T-helper 2 cell (primary cell): ENCODE data around the gene ERFL.

Experiments used
- DNase-seq, 5 experiments: peaks; one replicate each; pipeline versions ENCODE4 v3.0.0 to v3.0.0-alpha.2; 2012 to 2022

Gene ERFL

DNA sequence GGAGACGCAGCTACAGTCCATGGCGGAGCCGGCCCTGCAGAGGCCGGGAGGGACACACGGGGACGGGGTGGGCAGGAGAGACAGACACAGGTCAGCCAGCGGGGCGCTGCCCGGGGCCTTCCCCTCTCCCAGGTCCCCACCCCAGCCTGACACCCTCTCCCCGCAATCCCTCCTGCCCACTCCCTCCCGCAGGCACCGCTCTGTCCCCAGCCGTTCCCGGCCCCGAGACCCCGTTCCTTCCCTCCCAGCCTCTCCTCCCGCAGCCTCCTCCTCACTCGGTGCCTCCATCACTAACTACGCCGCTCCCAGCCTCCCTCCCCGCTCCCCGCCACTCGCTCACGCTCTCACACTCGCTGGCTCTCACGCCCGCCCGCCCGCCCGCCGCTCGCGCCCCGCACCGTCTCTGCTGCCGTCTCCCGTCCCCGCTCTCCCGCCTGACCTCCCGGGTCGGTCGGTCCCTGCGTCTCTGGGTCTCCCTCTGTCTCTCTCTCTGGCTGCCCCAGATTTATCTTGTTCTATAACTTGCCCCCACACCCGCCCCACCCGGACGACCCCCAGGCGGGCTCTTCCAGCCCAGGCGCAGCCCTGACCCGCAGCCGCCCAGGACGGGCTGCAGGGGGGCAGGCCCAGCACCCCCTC lies 15.2 kb downstream of the ERFL start:
- DNase-seq, result no peak

DNA sequence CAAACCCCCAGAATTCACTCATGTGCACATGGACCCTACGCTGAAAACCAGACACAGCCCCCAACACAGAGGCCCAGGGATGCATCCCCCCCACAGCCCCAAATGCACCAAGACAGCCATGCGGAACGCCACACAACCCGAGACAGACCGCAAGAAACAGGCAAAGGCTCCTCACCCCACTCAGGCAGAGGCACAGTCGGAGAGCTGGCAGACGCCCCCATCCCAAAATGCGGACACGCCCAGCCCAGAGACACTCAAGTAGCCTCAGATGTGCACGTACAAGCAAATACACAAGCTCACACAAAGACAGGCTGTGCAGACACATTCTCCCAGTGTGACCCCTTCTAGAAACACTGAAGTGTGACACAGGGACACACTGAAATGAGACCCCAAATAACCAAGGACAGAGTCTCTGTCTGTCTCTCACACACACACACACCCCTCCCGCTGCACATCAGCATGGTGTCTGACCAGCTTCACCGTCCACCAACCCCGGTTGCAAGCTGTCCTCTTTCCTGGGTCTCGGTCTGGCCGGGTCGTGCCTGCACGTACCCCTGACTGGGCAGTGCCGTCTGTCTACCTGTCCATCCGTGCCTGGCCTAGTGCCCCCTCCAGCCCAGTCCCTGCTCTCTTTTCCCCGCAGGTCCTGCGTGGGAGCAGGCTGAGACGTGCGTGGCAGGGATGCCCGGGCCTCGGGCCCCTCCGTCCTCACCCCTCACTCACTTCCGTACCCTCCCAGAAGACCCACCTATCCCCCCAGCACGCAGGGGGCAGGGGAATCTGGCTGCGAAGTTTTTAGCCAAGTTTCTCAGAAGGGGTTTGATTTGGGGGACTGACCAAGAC lies 16.1 kb downstream of the ERFL start:
- DNase-seq, result no peak

DNA sequence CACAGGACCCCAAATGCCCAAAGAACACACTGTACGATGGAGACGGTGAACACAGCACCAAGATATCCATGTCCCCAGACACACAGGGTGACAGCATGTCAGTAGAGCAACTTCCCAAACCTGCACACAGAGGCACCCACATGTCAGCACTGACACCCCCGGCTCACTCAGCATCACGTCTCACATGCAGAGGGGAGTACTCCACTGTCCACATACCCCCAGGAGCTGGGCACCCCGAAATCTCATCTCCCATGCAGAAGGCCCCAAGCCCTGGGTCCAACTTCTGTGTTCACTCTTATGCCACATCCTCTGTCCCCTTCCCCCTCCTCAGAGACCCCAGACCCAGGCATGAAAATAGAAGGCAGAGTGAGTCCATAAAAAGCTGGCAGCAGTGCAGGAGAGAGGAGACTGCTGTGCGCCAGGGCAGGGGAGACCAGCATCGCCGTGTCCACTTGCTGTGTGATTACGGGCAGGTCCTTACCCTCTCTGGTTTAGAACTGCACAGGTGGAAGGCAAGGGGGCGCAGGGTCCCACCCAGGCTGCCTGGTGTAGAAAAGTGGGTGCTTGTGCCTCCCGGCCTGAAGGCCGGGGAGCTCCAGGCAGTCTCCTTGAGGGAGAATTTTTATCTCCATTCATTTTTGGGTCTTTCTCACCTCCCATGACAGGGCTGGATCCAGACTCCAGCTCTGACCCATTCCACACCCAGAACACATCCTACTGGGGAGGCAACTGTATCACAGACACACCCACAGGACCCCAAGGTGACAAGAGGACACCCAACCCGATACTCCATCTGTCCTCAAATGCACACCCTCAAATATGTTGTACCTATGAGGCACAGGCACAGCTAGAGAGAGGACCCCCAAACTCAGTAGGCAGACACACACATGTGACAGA lies 17.0 kb downstream of the ERFL start:
- no peak for DNase-seq

DNA sequence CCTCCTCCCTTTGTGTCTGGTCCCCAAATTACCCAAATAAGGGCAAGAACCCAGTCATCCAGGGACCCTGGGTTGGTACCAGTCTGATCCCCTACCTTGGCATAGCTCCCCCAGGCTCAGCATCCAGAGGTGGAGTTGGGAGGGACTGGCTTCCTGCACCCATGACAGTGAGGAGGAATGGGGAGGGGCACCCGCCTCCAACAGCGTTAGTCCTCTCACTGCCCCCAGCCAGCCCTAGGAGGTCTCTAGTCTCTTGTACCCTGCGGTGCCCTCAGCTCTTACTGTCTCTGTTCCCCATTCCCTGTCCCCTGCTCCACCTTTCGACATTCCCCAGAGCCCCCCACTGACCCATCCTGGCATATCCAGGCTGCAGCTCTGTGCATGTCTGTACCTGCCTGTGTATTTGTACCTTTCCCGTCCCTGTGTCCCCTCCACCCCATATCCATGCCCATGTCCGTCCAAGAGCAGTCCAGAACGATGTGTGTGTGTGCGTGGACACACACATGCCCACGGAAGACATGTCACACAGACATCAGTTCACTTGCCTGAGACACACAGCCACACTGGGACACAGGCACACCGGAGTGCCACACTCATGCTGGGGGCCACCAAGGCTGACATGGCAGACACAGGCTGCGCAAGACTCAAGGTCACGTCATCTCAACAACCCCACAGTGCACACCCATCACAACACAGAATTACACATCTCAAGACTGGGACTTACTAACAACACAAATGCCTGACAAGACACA lies 17.8 kb downstream of the ERFL start:
- DNase-seq, result no peak

DNA sequence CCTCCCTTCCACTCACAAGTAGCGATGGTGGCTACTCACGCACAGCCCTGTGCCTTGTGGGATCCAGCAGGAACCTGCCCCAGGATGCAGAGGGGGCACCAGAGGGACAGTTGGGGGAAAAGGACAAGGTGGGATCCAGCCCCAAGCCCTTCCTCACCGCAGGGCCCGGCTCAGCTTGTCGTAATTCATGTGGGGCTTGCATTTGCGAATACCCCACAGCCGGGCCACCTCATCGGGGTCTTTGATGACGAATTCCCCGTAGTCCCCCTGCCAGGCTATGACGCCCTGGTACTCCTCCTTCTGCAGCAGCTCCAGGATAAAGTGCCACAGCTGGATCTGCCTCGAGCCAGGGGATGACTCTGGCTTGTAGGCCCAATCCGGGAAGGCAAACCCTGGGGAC lies 18.5 kb downstream of the ERFL start:
- DNase-seq, result no peak

DNA sequence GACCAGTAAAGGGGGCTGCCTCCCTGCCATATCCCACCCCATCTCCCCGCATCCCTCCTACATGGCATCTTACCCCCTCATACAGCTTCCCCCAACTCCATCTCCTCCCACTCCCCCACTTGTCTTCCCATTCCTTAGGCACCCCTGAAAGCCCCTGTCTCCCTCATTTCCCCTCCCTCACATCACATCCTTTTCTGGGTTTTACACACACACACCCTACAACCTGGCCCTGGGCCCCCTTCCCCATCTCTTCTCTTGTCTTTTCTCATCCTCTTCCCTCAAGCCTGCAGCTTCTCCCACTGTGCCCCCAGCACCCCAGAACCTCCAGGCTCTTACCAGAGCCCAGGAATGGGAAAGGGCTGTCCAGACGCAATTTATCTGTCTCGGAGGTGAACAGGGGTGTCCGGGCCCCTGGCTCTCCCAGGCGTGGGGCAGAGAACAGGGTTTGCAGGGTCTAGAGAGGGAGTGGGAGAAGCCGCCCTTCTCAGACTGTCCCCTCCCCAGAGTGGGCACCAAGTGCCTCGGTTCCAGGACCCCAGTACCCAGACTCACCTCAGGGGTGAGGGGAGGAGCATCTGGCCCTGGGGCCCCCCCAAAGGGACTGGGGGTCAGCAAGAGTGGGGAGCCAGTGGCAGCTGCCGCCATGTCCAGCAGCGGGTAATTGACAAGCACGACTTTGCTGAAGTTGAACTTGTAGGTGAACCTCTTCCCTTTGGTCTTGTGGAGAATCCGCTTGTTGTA lies 19.4 kb downstream of the ERFL start:
- no peak for DNase-seq

DNA sequence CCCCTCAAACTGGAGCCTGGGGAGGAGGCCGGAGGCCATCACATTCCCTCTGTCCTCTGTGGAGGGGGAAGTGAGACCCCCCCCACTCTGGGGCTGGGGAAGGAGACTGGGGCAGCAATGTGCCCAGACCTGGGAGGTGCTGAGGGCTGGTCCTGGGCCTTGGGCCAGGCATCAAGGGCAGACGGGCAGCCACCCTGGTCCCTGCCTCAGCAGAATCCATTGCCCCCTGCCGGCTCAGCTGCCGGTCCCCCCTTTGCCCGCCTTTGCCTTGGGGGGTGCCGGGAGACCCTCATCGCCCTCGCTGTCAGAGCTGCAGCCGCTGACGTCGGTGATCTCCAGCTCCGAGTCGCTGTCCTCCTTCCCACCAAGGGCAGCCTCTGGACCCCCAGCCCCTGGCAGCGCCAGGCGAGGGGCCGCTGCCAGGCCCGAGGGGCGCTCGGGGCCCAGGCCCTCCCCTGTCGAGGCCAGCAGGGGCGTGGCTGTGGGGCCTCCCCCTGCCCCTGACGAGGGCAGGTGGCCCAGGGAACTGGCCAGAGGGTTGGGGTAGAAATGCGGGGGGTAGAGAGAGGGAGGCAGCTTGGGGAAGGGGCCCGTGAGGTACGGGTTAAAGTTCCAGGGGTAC lies 20.1 kb downstream of the ERFL start:
- no peak for DNase-seq

DNA sequence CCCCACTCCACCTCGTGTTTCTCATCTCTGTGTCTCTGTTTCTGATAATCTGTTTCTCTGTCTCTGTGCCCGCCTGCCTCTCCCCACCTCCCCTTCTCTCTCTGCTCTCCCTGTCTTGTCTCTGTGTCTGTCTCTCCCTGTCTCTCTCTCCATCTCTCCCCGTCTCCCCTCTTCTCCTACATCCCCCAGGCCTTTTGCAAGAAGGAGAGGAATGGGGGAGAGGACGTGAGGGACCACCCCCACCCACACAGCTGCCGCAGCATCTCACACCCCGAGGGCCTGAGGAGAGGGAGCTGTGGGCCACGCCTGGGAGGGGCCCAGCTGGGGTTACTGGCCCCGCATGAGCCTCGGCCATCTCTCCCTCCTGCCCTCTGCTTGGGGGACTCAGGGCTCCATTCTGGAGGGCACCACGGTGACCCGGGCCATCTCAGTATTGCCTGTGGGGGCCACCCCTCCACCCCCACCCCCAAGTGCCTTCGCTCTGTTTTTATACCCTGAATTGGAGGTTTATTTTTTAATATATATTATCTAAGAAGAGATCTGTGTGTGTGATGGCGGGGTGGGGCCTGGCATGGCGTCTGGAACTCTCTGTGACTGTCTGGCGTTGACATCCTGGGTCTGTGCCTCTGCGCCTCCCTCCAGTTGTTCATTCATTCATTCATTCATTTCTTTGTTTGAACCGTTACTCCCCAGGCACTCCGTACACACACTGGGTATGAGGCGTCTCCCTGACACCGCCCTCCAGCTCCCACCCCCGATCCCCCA lies 21.2 kb downstream of the ERFL start:
- DNase-seq, result no peak

DNA sequence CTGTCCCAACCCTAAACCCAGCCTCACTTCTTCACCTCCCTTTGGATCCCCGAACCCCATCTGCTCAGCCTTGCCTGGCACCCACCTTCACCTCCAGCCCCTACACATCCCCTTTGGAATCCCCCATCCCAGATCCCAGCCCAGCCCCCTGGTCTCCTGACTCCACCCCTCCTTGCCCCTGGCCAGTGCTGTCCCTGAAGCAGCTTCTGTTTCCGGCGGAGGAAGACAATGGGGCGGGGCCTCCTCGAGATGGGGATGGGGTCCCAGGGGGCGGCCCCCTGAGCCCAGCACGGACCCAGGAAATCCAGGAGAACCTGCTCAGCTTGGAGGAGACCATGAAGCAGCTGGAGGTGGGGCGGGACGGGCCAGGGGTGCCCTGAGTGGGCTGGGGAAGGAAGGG lies 22.0 kb downstream of the ERFL start:
- DNase-seq, result no peak

DNA sequence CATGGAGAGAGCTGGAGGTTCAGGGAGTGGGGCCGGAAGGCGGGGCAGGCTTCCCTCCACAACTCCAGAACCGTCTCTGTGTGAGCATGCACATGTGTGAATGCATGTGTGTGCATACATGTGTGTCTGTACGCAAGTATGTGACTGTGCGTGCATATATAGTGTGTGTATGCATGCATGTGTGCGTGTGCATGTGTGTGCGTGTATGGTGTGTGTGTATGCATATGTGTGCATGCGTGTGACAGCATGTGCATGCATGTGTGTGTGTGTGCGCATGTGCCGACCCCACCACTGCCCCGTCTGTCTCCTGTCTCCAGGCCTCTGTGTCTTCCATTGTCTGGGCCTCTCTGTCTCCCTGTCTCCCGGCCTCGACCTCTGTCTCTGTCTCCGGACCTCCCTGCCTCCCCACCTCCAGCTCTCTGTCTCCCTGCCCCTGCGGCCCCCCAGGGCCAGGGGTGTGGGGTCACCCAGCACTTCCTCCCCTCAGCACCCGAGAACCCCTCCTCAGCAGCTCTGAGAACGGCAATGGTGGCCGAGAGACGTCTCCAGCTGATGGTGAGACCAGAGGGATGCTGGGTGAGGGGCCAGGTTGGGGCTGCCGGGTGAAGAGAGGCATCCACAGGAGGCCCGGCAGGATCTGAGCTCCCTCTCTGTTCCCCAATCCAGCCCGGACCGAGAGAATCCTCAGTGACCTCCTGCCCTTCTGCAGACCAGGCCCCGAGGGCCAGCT lies 22.8 kb downstream of the ERFL start:
- DNase-seq, result no peak

DNA sequence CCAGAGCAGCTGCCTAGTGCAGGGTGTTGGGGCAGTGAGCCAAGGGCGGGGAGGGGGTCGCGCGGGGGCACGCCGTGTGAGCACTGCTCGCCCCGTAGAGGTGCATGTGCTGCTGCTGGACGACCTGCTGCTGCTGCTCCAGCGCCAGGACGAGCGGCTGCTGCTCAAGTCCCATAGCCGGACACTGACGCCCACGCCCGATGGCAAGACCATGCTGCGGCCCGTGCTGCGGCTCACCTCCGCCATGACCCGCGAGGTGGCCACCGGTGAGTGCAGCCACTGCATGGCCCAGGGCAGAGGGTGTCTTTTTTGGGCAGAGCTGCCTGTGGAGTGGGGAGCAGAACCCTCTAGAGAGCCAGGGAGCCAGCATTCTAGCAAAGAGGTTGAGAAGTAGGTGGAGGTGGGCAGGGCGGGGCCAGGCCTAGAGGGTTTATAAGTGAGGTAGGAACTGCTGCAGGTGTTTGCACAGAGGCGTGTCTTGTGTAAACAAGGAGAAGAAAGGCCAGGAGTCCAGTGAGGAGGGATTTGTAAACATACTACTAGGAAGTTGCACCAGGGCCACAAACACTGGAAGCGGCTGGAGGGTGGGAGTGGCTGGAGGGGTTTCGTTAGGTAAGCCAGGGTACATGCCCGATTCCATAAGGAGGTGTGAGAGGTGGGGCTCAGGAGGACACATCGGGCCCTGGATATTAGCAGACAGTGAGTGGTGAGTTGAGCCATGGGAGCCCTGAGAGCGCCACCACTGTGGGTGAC lies 24.0 kb downstream of the ERFL start:
- no peak for DNase-seq

DNA sequence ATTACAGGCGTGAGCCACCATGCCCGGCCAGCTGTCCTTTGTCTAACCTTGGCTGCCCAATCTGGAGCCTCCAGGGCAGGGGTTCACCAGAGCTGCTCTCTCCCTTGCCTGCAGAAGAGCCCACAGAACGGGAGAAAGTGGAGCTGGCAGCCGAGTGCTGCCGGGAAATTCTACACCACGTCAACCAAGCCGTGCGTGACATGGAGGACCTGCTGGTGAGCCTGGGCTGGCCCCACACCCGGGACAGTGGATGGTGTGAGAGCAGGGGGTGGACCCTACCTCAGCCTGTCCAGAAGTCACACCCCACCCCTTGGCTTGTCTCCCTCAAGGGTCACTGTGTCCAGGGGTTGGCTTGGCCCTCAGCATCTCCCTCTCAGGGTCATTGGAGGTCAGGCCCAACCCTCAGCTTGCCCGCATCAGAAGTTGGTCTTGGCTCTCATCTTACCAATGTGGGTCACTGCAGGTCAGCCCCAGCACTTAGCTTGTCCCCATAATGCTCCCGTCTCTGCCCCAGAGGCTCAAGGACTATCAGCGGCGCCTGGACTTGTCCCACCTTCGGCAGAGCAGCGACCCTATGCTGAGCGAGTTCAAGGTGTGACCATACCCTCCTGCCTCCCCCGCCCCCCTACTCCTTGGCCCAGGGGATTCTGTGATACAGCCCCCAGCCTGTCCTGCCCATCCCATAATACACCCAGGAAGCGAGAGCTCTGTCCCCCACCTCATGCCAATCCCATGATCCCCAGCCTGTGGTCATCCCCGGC lies 24.9 kb downstream of the ERFL start:
- DNase-seq, result no peak

DNA sequence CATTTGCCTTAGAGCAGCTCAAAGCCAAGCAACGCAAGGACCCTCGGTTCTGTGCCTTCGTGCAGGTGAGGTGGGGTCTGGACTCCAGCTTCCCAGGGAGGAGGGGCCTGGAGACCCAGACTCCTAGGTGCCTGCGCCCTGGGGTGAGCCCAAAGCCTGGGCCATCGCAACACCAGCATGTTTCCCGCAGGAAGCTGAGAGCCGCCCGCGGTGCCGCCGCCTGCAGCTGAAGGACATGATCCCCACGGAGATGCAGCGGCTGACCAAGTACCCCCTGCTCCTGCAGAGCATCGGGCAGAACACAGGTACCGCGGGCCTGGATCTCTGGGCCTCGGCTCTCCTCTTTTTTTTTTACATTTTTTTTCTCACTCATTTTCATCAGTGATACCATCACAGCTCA lies 25.7 kb downstream of the ERFL start:
- DNase-seq, result no peak

DNA sequence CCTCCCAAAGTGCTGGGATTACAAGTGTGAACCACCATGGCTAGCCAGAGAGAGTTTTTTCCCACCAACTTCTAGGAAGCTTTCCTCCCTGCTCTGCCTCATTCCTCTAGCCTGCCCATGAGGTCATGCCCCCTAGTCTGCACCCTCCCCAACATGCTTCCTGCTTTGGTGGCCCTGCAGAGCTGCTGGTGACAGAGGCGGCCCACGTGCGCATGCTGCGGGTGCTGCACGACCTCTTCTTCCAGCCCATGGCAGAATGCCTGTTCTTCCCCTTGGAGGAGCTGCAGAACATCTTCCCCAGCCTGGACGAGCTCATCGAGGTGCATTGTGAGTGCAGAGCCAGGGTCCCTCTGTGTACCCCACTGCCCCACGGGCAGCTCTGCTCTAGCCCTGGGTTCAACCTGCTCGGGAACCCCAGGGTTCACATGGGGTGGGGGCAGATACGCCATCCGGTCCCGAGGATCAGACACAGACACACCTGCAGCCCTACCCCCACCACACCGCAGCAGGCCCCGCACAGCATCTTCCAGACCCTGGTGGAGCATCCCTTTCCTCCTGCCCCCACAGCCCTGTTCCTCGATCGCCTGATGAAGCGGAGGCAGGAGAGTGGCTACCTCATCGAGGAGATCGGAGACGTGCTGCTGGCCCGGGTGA lies 26.4 kb downstream of the ERFL start:
- no peak for DNase-seq

DNA sequence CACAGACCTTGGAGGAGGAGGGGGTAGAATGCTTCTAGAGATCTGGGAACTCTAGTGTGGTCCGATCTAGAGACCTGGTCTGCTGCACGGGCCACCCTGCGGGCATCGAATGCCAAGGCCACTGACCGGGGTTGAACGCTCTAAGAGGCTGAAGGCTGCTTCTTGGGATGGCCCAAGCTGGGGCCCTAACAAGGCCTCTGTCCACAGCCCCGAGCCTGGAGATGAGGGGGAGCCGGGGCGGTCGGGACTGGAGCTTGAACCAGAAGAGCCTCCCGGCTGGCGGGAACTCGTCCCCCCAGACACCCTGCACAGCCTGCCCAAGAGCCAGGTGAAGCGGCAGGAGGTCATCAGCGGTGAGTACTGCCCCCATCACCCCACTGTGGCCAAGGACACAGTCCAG lies 30.0 kb downstream of the ERFL start:
- no peak for DNase-seq

DNA sequence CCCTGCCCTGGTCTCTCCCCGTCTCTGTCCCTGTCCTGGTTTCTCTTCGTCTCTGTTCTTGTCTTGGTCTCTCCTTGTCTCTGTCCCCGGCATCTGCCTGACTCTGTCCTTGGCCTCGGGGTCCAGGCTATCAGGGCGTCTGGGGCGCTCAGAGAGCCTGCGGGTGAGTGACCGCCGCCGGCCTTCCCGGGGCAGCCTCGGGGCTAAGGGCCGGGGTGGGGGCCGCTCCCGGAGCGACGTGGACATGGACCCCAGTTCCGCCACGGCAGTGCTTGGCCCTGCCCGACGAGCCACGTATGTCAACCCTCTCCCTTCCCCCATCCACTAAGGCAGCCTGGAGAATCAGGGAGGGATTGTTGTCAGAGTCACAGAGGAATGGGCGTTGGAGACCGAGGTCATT lies 30.4 kb downstream of the ERFL start:
- no peak for DNase-seq

DNA sequence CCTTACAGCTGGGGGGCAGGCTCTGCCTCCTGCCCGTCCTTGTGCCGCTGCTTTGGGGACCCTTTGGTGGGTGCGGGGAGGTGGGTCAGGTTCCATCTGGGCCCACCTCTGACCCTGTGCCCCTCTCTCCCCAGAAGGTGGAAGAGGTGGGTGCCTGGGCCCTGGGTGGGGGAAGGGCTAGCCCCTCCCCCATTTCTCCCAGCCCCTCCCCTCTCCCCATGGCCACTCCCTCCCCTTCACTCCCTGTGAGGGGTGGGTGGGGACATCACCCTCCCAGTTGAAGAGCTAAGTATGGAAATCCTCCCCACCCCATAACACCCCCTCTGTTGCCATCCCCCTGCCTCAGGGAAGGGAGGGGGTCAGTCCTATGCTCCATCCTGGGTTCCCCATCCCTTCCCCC lies 31.1 kb downstream of the ERFL start:
- no peak for DNase-seq

DNA sequence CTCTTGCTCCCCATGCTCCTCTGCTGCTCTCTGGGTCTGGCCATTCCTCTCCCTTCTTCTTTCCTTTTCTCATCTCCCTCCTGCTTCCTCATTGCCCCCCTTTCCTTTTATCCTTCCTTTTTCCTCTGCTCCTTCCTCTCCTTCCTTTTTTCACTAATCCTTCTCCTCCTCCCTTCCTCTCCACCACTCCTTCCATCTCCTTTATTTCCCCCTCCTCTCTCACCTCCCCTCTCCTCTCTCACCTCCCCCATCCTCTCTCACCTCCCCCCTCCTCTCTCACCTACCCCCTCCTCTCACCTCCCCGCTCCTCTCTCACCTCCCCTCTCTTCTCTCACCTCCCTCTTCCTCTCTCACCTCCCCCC lies 31.7 kb downstream of the ERFL start:
- no peak for DNase-seq
